ENCODE results near the gene POLD3. TPM values are rescaled to one million over a fixed set of nuclear protein-coding genes. Genes with fewer than 3 reads are reported as not detected.
"Not testable (repeated sequence)": the region's sequence is repeated elsewhere in the genome, so short reads cannot be mapped to it uniquely, and the experiment has no call there.

The POLD3 gene
- total RNA-seq, 3 donors from 2014 or later (not counting 1 experiment from before 2014, with no cell fraction given): 9.4 to 10.6 (median 9.6) TPM

GRCh38 chr11:74583024-74583624, 9.3 kb upstream of the POLD3 start:
- no peaks in the 10 kb centered on the region for H3K4me1 ChIP-seq (ENCODE audit: control insufficient read depth, insufficient read depth, low read length)
- DNase-seq (no peak), ATAC-seq (no peak)
- H3K27ac ChIP-seq (ENCODE audit: low read length): no peak overlapping the region
- WGBS (ENCODE audit: insufficient coverage): 67% methylated on average over 3 of the region's 3 CpGs
- no peaks in the 10 kb centered on the region for H3K36me3 Mint-ChIP-seq
- no peak overlapping the region for H3K27ac Mint-ChIP-seq
- H3K27me3 ChIP-seq (ENCODE audit: control insufficient read depth, insufficient read depth, low read length): no peaks in the 10 kb centered on the region
- no peak overlapping the region for H3K4me3 ChIP-seq (ENCODE audit: low read length)
- H3K27me3 Mint-ChIP-seq (ENCODE audit: low read depth in 2 of 2): peaks cover 0 to 4% of the 10 kb centered on the region in 2 donors
- no peak overlapping the region for H3K4me3 Mint-ChIP-seq
- no peaks in the 10 kb centered on the region for H3K9me3 ChIP-seq (ENCODE audit: control insufficient read depth, insufficient read depth, low read length)
- no peaks in the 10 kb centered on the region for H3K36me3 ChIP-seq (ENCODE audit: control insufficient read depth, insufficient read depth, low read length)
- TF ChIP-seq, protein P1, sequence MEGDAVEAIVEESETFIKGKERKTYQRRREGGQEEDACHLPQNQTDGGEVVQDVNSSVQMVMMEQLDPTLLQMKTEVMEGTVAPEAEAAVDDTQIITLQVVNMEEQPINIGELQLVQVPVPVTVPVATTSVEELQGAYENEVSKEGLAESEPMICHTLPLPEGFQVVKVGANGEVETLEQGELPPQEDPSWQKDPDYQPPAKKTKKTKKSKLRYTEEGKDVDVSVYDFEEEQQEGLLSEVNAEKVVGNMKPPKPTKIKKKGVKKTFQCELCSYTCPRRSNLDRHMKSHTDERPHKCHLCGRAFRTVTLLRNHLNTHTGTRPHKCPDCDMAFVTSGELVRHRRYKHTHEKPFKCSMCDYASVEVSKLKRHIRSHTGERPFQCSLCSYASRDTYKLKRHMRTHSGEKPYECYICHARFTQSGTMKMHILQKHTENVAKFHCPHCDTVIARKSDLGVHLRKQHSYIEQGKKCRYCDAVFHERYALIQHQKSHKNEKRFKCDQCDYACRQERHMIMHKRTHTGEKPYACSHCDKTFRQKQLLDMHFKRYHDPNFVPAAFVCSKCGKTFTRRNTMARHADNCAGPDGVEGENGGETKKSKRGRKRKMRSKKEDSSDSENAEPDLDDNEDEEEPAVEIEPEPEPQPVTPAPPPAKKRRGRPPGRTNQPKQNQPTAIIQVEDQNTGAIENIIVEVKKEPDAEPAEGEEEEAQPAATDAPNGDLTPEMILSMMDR (IDR thresholded peaks at IDR 0.05): no peak
- no peaks in the 10 kb centered on the region for H3K4me1 Mint-ChIP-seq
- H3K9me3 Mint-ChIP-seq: no peaks in the 10 kb centered on the region
- intact Hi-C loops (cut with micrococcal nuclease): no loop called here

DNA sequence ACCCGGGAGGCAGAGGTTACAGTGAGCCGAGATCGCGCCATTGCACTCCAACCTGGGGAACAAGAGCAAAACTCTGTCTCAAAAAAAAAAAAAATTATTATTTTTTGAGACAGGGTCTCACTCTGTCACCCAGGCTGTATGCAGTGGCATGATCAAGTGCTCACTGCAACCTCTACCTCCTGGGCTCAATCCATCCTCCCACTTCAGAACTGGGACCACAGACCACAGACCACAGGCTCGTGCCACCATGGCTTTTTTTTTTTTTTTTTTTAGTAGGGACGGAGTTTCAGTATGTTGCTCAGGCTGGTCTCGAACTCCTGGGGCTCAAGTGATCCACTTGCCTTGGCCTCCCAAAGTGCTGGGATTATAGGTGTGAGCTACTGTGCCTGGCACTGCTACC, 1.9 kb upstream of the POLD3 start:
- H3K36me3 ChIP-seq (ENCODE audit: control insufficient read depth, insufficient read depth, low read length); H3K27me3 ChIP-seq (ENCODE audit: control insufficient read depth, insufficient read depth, low read length); H3K27ac Mint-ChIP-seq; H3K9me3 ChIP-seq (ENCODE audit: control insufficient read depth, insufficient read depth, low read length); H3K27ac ChIP-seq (ENCODE audit: low read length); H3K4me3 ChIP-seq (ENCODE audit: low read length); H3K27me3 Mint-ChIP-seq (ENCODE audit: low read depth in 2 of 2); H3K36me3 Mint-ChIP-seq; ATAC-seq; H3K4me3 Mint-ChIP-seq; H3K9me3 Mint-ChIP-seq; intact Hi-C loops (cut with micrococcal nuclease): not testable (repeated sequence)
- 95% methylated on average over 4 of the region's 7 CpGs for WGBS (ENCODE audit: insufficient coverage)
- peaks cover 27 to 29% of the 10 kb centered on the region in 2 donors for H3K4me1 Mint-ChIP-seq
- peaks cover 13% of the 10 kb centered on the region for H3K4me1 ChIP-seq (ENCODE audit: control insufficient read depth, insufficient read depth, low read length)
- peak in 1 of 2 donors; percentile 10 for DNase-seq

DNA sequence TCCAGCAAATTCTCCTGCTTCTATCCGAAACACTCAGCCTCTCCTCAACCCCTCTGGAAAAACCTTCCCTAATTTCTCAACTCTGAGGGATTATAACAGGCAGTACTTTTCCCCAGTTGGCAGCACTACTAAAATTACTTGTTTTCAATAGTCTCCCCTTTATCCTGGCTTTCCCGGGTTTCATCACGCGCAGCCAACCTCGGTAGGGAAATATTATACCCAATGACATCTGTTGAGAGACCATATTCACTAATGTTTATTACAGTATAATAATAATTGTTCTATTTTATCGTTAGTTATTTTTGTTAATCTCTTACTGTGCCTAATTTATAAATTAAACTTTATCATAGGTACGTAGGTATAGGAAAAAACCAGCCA, 330 bp upstream of the POLD3 start:
- Histone ChIP-seq H3K4me1 (ENCODE audit: control insufficient read depth, insufficient read depth, low read length) (peaks cover 13% of the 10 kb centered on the region), H3K27me3 (ENCODE audit: control insufficient read depth, insufficient read depth, low read length) (no peaks in the 10 kb centered on the region), H3K36me3 (ENCODE audit: control insufficient read depth, insufficient read depth, low read length) (no peaks in the 10 kb centered on the region), H3K4me3 (ENCODE audit: low read length) (peak overlapping the region; percentile 85), H3K9me3 (ENCODE audit: control insufficient read depth, insufficient read depth, low read length) (no peaks in the 10 kb centered on the region), H3K27ac (ENCODE audit: low read length) (peak overlapping the region; percentile 68)
- Mint-ChIP-seq H3K27me3 (ENCODE audit: low read depth in 2 of 2) (peaks cover 0 to 7% of the 10 kb centered on the region in 2 donors), H3K27ac (peak overlapping the region; percentile 93 to 95), H3K36me3 (no peaks in the 10 kb centered on the region), H3K4me3 (peak overlapping the region; percentile 99), H3K9me3 (no peaks in the 10 kb centered on the region), H3K4me1 (peaks cover 27 to 29% of the 10 kb centered on the region in 2 donors)
- ATAC-seq: no peak
- intact Hi-C loops (cut with micrococcal nuclease): loop anchor here (1.0 kb wide), 1 partner anchor 99 kb away; the partner anchor contains the start of gene LIPT2
- 50% methylated on average over 2 of the region's 7 CpGs for WGBS (ENCODE audit: insufficient coverage)
- DNase-seq: no peak
- TF ChIP-seq, protein P1 (IDR thresholded peaks at IDR 0.05): no peak

DNA sequence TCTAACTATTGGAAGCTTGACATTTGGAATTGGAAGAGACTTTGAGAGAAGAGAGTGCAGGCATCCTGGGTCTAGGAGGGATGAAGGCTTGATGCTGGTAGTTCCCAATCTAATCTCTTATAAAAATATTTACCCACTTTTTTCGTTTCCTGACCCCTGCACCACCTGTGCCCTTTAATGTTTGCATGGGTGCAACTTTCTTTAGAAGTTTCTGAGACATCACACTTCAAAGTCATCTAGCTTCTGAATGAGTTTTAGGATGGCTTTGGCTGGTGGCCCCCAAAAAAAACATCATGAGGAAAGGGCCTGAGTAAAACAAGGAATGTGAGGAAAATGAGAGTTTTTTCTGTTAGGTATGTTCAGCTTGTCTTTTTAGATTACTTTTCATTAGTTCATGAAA, 1.1 kb downstream of the POLD3 start:
- peaks cover 0 to 3% of the 10 kb centered on the region in 2 donors for H3K27me3 Mint-ChIP-seq (ENCODE audit: low read depth in 2 of 2)
- H3K4me1 Mint-ChIP-seq: peaks cover 29 to 30% of the 10 kb centered on the region in 2 donors
- WGBS (ENCODE audit: insufficient coverage): 0% methylated on average over 1 of the region's 1 CpG
- intact Hi-C loops (cut with micrococcal nuclease): no loop called here
- H3K36me3 Mint-ChIP-seq: no peaks in the 10 kb centered on the region
- TF ChIP-seq, protein P1 (IDR thresholded peaks at IDR 0.05): no peak
- Histone ChIP-seq H3K9me3 (ENCODE audit: control insufficient read depth, insufficient read depth, low read length) (no peaks in the 10 kb centered on the region), H3K27ac (ENCODE audit: low read length) (no peak overlapping the region), H3K27me3 (ENCODE audit: control insufficient read depth, insufficient read depth, low read length) (no peaks in the 10 kb centered on the region), H3K36me3 (ENCODE audit: control insufficient read depth, insufficient read depth, low read length) (peaks cover 3% of the 10 kb centered on the region), H3K4me1 (ENCODE audit: control insufficient read depth, insufficient read depth, low read length) (peaks cover 13% of the 10 kb centered on the region), H3K4me3 (ENCODE audit: low read length) (peak overlapping the region; percentile 85)
- H3K4me3 Mint-ChIP-seq: peak overlapping the region; percentile 99
- DNase-seq (no peak), ATAC-seq (no peak)
- H3K27ac Mint-ChIP-seq: peak overlapping the region; percentile 93 to 95
- H3K9me3 Mint-ChIP-seq: no peaks in the 10 kb centered on the region
